Ecto neural progenitor cell (in vitro differentiated cells): ENCODE results near the gene BLOC1S1.
A peak's percentile ranks its signal among the peaks of the same experiment; 100 is the strongest.

ENCODE experiments used
- DNase-seq: peaks from one replicate; pipeline ENCODE4 v3.0.0-alpha.2; 2018; ENCODE audit warnings: low spot score

BLOC1S1 gene

DNA sequence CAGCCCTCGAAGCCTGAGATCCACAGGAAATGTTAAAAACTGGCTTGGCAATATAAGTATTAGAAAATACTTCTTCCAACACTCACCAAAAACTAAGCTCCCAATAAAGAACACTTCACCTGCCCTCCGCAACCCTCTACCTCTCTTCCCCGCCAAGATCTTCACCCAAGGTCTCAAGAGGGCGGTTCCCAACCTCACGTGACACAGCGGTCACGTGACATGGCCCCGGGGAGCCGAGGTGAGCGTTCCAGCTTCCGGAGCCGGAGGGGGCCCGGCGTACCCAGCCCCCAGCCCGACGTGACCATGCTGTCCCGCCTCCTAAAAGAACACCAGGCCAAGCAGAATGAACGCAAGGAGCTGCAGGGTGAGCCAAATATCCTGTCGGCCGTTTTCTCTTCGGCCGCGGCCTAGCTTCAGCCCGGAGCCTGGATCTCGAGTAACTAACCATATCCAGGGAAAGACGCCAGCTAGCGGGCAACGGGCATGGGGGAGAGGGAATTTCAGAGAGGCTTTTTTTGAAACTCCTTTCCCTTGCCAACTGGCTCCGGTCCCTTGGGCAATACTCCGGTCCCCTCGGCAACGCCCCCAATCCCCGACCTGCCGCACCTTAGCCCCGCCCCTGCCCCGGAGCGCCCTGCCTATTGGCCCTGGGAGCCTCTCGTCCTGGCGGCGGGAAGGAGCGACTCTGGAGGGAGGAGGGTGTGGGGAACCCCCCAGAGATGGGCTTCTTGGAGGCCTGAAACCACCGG lies at the start of gene BLOC1S1:
TSS of gene BLOC1S1 (plus strand) at position 214 of the 749 bp plus-strand sequence. CDS start at position 220, 6 bp downstream.
- DNase-seq = peak; percentile 98

GRCh38 chr12:55666508-55666907 lies 49.3 kb upstream of the BLOC1S1 start:
- DNase-seq = no peak

GRCh38 chr12:55670276-55670675 lies 45.6 kb upstream of the BLOC1S1 start:
- no peak for DNase-seq

- no peak for DNase-seq
Observed at GRCh38 chr12:55671746-55672145, 44.1 kb upstream of the BLOC1S1 start.

GRCh38 chr12:55673638-55674037 lies 42.2 kb upstream of the BLOC1S1 start:
- DNase-seq = no peak

DNA sequence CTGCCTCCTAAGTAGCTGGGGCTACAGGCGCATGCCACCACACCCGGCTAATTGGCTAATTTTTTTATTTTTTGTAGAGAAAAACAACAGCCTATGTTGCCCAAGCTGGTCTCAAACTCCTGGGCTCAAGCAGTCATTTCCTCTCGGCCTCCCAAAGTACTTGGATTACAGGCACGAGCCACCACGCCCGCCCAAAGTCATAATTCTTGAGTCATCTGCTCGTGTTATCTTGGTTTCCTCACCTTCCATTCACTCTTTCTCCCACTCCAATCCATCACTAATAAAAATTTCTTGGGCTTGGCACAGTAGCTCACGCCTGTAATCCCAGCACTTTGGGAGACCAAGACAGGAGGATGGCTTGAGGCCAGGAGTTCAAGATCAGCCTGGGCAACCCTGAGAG lies 40.2 kb upstream of the BLOC1S1 start:
- no peak for DNase-seq

DNA sequence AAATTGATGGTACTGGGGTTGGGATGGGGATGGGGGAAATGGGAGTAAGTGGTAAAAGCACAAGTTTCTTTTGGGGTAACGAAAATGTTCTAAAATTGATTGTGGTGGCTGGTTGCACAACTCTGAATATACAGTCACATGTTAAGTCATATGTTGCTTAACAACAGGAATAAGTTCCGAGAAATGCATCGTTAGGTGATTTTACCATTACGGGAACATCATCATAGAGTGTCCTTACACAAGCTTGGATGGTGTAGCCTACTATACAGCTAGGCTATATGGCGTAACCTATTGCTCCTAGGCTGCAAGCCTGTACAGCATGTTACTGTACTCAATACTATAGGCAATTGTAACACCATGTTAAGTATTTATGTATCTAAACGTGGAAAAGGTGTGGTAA lies 39.1 kb upstream of the BLOC1S1 start:
- no peak for DNase-seq

DNA sequence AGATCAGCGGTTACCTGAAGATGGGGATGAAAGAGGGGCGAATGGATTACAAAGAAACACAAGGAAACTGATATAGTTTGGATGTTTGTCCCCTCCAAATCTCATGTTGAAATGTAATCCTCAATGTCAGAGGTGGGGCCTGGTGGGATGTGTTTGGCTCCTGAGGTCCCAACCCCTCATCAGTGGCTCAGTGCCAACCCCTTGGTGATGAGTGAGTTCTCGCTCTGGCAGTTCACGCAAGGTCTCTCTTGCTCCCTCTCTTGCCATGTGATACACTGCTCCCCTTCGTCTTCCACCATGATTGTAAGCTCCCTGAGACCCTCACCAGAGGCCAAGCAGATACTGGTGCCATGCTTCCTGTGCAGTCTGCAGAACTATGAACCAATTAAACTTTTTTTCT lies 36.2 kb upstream of the BLOC1S1 start:
- DNase-seq = no peak

DNA sequence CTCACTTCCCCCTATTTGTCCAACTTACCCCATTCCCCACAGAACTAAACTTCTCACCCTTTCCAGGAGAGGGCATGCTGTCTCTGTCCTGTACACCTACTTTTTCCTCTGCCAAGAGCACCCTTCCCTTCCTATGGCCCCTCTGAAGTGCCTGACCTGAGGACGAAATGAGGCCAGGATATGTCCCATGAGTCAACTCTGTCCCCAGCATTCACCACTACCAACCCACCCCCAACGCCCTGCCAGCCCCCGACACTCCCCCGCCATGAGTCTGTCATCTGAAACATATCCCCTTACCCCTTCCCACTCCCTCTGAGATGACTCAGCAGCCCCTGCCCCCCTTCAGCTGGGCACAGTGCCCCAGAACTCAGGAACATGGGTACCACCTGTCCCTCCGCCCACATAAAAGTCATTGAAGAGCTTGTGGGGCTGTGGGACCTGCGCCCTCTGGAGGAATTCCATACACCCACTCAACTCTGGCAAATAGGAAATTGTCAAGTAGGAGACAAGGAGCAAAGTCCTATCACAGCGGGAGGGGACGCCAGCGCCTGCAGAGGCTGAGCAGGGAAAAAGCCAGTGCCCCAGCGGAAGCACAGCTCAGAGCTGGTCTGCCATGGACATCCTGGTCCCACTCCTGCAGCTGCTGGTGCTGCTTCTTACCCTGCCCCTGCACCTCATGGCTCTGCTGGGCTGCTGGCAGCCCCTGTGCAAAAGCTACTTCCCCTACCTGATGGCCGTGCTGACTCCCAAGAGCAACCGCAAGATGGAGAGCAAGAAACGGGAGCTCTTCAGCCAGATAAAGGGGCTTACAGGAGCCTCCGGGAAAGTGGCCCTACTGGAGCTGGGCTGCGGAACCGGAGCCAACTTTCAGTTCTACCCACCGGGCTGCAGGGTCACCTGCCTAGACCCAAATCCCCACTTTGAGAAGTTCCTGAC lies 34.4 kb upstream of the BLOC1S1 start:
- peak; percentile 87 for DNase-seq

- DNase-seq = no peak
Observed at GRCh38 chr12:55682087-55682796, 33.6 kb upstream of the BLOC1S1 start.

DNA sequence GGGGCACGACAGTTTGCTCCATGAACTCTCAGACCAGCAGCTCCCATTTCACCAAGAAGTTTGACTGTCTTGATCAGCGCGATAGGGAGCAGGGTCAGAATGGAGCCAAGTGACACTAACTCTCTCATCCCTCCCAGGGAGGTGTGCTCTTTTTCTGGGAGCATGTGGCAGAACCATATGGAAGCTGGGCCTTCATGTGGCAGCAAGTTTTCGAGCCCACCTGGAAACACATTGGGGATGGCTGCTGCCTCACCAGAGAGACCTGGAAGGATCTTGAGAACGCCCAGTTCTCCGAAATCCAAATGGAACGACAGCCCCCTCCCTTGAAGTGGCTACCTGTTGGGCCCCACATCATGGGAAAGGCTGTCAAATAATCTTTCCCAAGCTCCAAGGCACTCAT lies 32.2 kb upstream of the BLOC1S1 start:
- DNase-seq = no peak

GRCh38 chr12:55684761-55685370 lies 31.0 kb upstream of the BLOC1S1 start:
- DNase-seq = peak; percentile 44

DNA sequence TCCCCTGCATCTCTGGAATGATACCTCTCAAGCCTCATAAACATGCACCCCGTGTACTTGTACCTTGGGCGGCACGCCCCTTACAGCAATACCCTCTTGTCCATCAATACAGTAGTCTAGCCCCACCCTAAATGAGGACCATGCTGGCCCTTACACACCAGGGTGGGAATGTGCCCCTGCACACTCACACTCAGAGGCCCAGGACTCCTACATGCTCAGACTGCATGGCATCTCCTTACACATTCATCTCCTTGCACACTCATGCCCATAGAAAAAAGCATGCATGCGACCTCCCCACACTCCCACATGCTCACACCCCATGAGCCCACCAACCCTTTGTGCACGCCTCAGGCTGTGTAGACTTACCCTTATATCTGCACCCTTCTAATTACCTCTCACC lies 30.2 kb upstream of the BLOC1S1 start:
- no peak for DNase-seq

DNA sequence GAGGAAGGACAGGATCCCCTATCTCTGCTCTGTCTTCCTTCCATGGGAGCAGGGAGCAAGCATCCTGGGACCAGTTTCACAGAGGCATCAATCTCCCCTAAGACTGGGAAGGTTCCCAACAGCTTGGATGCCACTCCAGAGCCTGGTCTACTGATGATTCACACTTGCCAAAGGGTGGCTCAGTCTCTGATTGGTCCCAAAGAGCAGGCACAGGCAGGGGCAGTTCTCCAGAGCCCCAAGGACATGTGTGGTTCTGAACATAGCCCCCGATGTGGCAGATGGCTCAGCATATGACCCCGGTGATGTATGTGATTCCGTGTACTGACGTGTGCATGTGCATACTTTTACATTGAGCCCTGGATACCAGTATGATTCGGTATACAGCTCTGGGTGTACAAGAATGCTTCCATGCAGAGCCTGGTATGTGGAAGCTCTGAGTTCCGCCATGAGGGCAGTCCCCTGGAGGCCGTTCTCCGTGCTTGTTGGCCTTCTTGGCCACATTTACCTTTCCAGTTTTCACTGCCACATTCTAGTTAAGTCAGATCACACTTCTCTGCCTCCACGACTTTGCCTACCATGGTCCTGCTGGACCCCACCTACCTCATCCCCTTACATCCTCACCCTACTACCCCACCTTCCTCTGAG lies 29.4 kb upstream of the BLOC1S1 start:
- DNase-seq = no peak

- no peak for DNase-seq
Observed at GRCh38 chr12:55687746-55688145, 28.1 kb upstream of the BLOC1S1 start.

GRCh38 chr12:55688716-55689655 lies 26.9 kb upstream of the BLOC1S1 start:
- no peak for DNase-seq

DNA sequence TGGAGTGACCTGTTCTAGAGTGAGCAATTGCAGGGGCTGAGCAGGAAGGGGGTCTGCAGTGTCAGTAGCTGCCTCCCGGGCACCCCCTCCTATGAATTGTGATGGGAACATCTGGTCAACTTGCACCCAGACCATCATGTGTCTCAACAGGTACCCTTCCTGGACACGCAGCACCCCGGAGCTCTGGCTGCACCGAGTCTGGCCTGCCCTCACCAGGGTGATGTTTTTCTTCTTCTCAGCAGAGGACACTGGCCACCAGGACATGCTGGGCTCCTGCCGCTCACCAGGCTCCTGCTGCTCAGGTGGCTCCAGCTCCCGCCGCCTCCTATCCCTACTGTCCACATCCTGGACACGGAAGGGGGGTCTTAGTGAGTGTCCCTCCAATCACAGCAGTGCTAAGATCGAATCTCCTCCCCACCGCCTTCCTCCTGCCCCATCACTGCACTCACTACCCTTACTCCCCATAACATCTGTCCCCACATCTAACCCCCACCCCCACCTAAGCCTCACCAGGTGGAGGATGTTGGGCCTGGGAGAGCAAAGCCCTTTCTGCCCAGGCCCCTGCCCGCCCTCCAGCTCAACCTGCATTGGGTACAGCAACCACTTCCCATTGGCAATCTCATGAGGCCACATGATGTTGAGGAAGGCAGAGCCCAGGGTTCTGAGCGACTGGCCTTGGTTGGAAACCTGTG lies 23.1 kb upstream of the BLOC1S1 start:
- DNase-seq = no peak

- no peak for DNase-seq
Observed at GRCh38 chr12:55693323-55694187, 22.3 kb upstream of the BLOC1S1 start.

DNA sequence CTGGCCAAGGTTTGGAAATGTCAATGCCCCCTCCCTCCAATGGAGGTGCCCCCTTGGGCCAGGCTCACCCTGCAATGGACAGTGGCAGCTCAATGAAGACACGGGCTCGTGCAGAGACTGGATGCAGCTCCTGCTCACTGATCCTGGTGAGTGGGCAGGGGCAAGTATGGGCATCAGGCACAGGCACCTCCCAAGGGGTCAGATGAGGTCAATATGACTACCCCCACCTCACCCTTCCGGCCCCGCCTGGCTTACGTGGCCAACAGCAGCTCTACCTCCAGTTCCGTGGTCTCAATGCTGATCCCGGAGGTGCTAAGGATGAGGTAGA lies 21.7 kb upstream of the BLOC1S1 start:
- DNase-seq = no peak
